Activated naive CD4-positive, alpha-beta T cell treated with Interleukin-2 at 50 U/mL for 16 hours (primary cell): ENCODE measurements around the gene TBC1D13.
A peak's percentile ranks its signal among the peaks of the same experiment; 100 is the strongest.
"Not testable (repeated sequence)": the region's sequence is repeated elsewhere in the genome, so short reads cannot be mapped to it uniquely, and the experiment has no call there.

Experiments used
- DNase-seq: peaks from one replicate; pipeline ENCODE4 v3.0.0-alpha.2; 2020

TBC1D13 gene

DNA sequence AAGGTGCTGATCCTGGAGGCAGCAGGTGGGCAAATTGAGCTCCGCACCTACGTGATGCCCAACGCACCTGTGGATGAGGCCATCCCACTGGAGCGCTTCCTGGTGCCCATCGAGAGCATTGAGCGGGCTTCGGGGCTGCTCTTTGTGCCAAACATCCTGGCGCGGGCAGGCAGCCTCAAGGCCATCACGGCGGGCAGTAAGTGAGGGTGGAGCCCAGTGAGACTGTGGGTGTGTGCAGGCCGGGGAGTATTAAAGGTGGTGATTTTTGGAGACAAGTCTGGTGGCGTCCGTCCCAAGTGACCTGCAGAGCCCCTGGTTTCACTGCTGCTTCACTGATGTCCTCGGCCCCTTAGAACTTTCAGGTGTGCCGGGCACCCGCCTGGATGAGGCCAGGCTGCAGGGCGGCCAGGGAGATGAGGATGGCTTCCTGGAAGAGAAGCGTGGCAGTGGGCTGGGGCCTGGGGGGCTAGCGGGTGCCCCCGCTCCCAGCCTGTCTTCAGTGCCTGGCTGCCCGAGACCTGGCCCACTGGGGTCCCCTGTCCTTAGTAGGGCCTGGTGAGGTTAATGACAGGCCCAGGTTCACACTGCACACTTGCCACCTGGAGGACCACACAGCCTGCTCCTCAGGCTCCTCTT, 35.5 kb downstream of the TBC1D13 start:
- DNase-seq = no peak

DNA sequence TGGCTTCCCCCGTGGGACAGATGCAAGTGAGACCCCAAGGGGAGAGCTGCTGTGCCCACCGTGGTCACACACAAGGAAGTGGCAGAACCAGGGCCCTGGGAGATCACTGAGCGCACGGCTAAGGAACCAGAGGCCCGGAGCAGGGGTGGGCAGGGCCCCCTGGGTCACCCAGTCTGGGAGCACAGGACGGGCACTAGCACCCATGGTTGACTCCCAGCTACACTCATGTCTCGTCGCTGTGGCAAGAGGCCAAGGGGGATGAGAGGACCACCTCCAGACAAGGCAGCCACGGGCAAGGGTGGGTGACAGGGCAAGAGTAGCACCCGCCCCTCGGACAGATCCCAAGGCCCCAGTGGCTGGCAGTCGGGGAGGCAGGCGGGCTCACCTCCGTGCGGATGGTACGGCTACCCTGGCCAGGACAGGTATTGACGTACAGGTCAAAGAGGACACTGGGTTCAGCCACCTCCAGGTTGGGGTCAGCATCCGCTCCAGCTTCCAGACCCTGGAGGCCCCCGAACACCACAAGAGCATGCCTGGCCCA, 36.4 kb downstream of the TBC1D13 start:
- no peak for DNase-seq

DNA sequence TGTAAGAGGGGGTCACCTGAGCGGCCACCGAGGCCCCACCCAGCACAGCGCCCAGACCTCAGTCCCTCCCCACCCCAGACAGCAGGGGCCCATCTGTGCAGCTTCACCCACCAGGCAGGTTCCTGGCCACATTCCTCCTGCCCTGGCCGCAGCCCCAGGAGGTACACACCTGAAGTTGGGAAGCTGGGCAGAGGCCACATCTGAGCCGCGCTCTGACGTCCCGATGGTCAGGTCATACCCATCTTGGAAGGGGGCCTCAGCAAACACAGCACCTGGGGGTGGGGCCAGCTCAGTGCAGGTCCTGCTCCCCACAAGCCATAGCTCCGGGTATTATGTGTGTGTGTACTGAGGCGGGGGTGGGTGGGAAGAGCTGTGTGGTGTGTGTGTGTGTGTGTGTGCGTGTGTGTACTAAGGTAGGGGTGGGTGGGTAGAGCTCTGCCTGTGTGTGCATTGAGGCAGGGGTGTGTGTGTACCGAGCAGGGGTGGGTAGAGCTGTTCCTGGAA, 36.9 kb downstream of the TBC1D13 start:
- DNase-seq = no peak

DNA sequence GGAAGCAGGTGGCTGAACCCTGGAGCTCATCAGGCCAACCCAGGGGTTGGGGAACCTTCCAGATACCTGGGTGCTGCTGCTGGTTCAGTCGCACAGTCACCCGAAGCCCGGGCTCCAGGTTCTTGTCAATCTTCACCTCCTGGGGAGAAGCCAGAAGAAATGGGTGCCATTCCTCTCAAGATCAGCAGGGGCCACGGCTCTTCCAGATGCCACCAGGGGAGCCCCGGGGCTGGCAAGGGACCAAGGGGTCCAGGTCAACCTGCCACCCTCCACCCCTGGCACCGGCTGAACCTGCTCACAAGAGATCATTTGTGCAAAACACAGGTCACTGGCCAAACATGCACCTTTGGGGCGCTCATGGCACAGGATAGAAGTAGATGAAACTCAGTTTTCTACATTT, 37.9 kb downstream of the TBC1D13 start:
- no peak for DNase-seq

DNA sequence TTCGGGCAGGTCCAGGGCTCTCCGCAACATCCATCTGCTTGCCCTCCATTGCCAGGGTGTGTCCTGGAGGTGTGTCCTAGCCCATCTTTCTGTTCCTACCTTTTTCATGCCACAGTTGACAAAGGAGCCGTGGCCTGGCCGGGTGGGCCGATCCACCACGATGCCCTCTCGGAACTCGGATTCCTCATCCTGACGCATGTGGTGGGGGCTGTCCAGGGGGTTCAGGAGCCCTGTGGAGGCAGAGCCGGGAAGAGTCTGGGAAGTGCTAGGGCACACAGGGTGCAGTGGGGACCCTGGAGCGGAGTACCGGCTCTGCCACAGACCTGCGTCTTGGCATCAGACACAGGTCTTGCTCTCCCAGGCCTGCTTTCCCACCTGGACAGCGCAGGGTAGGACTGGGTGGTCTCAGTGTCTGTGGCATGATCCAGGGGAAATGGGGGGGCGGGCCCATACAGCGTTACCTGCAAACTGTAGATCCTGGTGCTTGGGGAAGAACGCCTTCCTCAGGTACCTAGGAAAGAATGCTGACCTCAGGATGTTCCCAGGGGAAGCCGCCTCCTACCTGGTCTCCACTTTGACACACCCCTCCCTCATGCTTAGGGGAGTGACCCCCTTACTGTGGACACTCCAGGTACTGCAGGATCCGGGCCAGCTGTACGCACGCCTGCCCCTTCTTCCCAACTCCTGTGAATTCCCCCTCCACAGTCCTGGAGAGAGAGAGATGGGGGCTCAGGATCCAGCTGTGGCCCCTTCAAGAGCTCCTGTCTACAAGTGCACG, 39.1 kb downstream of the TBC1D13 start:
- DNase-seq = no peak

DNA sequence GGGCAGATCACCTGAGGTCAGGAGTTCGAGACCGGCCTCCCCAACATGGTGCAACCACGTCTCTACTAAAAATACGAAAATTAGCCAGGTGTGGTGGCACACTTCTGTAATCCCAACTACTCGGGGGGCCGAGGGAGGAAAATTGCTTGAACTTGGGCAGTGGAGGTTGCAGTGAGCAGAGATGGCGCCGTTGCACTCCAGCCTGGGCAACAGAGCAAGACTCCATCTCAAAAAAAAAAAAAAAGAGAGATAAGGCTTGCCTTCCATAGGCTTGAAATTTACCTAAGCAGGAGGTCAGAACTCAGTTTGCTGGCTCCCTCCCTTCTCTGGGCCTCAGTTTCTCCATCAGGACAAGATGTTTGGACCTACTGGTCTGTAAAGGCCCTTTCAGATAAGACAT, 41.2 kb downstream of the TBC1D13 start:
- no peak for DNase-seq

DNA sequence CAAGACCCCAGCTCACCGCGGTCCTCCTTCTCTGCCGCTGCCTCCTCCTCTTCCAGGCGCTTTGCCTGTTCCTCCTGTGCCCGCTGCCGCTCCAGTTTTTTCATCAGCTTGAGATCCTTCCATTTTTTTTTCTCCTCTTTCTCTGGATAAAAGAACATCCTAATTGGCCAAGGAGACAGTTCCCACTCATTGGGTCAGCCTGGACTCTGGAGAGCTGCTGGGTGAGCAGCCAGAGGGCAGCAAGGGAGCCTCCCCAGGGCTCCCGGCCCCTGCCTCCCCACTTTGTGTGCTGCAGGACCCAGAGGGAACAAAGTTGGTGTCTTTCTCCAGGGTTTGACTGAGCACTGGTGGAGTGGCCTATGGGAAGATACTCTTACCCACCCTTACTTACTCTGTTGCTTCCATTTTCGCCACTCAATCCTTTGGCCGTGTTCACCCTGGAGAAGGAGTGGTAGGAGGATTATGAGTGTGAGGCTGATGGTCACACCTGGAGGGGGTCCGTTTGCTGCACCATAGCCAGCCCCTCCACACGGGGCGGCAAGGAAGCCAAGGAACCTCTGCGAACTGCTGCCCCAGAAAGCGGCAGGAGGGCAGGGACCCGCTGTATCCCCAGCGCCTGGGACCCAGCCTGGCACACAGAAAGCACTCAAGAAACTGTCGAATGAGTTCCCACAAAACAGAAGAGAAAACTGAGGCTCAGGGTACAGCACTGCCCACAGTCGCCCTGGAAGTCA, 41.8 kb downstream of the TBC1D13 start:
- no peak for DNase-seq

DNA sequence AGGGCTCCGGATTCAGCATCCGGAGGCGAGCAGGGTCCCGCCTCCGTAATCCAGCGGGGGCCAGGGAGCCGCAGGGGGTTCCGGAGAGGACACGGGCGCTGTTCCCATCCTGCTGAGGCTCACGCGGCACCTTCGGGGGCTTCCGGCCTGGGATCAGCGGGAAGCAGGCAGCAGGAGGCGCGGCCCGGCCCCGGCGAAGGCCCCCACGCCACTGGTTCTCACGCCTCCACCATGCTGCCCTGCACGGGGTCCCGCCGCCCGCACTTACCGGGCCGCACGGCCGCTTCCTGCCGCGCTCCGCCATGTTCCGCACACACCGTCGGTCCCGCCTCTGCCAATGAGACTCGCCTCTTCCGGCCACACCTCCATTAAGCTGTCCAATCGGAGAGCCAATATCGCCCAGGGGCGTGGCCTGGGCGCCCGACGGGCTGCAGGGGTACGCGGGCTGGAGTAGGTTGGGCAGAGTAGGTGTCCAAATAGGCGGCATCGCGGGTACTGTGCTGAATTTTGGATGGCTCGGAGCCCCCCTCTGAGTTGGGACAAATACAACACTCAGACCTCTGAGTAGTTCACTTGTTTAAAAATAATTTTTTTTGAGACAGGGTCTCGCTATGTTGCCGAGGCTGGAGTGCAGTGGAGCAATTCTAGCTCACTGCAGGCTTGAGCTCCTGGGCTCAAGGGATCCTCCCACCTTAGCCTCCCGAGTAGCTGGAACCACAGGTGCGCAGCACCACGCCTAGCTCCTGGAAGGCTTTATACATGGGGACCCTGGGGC, 42.6 kb downstream of the TBC1D13 start, which contains the start of gene SPOUT1:
TSS of gene SPOUT1 (minus strand) at position 318 of the 775 bp plus-strand sequence. CDS start at position 304, 14 bp downstream.
- DNase-seq = peak; percentile 96

DNA sequence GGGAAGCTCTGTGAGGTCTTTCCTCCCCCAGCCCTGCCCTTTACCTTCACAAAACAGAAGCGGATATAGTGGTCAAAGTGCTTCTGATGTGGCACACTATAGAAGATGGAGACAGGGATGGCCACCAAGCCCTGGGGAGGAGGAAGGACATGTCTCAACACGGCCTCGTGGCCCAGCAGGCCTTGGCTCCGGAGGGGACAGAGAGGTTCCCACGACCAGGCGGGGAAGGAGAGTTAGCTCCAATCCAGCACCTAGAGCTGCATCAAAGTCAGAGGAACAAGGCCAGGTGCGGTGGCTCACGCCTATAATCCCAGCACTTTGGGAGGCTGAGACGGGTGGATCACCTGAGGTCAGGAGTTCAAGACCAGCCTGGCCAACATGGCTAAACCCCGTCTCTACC, 46.6 kb downstream of the TBC1D13 start:
- no peak for DNase-seq

DNA sequence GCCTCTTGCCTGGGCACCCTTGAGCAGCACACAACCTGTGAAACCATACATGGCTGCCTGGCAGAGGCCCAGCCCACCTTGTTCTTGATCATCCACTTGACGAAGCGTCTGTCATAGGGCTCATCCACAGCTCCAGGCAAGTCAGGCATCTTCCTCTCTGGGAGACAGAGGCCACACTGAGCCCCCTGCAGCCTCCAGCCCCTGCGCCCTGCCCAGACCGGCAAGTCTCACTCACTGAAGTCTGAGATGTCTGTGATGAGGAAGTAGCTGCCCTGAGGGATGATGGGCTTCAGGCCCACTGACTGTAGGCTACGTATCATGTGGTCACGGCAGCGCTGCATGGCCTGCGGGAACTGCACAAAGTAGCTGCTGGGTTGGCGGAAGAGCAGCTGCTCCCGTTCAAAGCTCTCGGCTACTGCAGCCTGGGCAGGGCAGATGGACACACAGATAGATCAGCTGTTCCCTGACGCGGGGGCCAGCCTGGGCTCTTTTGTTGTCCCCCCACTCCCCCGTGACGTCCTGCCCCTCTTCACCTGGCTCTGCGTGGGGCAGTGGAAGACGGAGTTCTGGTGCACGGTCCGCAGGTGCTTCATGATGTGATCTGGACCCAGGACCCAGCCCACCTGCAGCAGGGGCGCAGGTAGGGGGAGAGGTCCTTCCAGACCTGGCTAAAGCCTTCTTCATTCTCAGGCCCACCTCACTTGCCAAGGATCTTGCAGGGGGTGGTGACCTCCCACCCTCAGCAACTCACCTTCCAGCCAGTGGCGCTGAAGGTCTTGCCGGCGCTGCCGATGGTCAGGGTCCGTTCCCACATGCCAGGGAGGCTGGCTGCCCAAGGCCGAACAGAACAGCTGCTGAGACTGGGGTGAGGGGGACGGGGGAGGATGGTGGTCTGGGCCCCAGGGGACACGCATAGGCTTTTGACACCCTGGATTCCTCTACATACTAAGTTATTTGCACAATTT, 48.5 kb downstream of the TBC1D13 start:
- no peak for DNase-seq

DNA sequence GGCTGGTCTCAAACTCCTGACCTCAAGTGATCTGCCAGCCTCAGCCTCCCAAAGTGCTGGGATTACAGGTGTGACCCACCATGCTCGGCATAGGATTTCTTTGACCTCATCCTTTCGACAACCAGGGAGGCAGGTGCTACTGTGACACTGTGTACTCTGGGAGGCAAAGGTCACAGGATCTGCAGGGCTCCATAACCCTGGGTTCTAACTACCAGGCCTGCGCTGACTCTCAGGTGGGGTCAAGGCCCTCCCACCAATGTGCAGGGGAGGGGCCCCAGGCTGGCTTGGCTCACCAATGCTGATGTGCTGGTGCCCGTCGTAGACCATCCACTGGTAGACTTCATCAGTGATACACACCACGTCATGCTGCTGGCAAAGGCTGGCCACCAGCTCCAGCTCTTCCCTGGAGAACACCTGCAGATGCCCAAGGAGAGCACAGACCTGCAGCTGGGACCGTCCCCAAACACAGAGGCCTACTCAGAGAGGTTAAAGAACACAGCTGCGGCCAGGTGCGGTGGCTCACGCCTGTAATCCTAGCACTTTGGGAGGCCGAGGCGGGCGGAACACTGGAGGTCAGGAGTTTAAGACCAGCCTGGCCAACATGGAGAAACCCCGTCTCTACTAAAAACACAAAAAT, 49.6 kb downstream of the TBC1D13 start:
- DNase-seq = no peak

DNA sequence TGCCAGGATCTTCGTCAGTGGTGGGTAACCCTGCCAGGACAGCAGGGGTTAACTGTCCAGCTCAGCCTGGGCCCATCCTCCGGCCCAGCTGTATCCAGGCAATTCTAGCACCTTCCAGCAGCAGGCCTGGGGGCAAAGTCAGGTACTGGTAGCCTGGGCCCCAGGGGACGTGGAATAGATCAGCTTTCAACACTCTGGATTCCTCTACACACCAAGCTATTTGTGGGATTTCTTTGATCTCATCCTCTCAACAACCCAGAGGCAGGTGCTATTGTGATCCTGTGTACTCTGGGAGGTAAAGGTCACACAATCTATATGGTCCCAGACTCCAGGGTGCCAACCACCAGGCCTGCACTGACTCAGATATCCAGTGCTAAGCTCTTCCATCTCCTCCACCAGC, 51.3 kb downstream of the TBC1D13 start:
- DNase-seq = no peak

DNA sequence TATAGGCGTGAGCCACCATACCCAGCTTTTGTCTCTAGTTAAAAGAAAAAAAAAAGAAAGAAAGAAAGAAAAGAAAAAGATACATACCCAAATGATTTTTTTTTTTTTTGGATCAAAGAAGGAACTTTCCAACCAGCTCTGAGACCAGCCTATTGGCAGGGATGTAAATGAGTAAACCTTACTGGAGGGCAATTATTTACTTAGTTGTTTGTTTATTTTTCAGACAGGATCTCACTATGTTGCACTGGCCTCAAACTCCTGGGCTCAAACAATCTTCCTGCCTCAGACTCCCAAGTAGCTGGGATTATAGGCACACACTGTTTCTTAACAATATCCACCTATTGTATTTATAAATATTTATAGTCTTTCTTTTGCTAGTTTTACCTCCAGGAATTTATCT, 53.5 kb downstream of the TBC1D13 start:
- DNase-seq = no peak

DNA sequence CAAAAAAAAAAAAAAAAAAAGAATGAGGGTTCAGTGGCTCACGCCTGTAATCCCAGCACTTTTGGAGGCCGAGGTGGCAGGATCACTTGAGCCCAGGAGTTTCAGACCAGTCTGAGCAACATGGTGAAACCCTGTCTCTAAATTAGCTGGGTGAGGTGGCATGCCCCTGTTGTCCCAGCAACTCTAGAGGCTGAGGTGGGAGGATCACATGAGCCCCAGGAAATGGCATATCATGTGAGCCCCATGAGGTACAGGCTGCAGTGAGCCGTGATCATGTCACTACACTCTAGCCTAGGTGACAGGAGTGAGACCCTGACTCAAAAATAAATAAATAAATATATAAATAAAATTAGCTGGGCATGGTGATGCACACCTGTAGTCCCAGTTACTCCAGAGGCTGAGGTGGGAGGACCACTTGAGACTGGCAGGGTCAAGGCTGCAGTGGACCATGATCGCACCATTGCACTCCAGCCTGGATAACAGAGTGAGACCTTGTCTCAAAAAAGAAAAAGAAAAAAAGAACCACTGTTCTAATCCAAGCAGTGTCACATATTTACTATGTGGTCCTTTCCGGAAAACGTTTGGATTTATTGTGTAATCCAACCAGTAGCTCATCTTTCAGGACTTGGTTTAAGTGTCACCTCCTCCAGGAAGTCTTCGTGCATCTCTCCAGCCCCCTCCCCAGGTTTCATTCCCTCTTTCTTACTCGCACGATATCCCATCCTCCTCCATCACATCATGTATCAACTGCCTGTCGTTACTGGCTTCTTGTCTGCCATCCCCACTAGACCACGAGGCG, 54.8 kb downstream of the TBC1D13 start:
- DNase-seq = no peak

DNA sequence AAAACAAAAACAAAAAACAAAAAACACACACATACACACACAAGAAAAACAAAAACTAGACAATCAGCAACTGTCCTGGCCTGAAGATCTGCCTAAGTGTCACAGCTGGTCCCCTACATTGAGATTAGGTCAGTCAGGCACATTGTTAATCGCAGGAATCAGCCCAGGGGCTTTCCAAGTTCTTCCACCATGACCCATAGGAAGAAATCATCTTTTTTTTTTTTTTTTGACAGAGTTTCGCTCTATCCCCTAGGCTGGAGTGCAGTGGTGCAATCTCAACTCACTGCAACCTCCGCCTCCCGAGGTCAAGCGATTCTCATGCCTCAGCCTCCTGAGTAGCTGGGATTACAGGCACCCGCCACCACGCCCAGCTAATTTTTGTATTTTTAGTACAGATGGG, 56.1 kb downstream of the TBC1D13 start:
- not testable (repeated sequence) for DNase-seq

DNA sequence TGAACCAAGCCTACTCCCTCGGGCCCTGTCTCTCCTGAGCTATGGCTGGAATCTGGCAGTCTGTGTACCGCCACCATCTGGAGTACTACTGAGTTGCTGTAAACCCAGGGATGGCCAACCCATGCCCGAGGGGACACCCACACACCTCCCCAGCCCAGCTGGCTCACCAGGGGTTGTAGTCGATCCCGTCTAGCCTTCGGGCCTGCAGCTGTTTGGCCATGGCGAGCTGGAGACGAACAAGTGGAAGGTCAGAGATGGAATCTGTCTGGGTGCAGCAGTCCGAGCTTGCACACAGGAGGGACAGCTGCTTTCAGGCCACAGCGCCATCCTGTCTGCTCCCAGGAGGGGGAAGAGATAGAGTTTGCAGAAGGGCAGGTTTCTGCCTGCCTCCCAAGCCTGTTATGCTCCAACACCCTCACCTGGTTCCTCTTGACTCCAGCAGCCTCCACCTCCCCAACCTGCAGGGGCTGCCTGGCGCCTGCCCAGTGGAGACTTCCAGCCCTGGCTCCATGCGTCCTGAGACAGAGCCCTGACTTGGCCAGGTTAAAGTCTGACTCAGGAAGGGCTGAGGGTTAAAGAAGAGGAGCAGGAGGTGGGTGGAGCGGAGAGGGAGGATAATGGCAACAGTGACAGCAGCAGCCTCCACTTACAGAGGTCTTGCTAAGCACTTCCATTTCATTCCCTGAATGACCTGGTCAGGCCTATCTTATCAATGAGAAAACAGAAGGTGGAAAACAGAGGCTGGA, 58.3 kb downstream of the TBC1D13 start:
- no peak for DNase-seq

DNA sequence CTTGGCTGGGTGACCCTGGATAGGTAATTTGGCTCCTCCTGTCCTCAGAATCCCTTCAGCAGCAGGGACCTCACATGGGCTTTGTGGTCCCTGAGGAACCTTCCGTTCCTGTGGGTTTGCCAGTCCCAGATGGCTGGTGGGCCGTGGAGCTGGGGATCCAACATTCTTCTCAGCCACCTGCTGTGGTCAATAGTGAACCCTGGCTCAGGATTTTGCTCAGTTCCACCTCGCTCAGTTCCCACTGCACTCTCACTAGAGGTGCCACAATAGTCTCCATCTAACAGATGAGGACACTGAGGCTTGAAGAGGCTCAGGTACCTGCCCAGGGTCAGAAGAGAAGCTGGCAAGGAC, 59.6 kb downstream of the TBC1D13 start:
- no peak for DNase-seq

DNA sequence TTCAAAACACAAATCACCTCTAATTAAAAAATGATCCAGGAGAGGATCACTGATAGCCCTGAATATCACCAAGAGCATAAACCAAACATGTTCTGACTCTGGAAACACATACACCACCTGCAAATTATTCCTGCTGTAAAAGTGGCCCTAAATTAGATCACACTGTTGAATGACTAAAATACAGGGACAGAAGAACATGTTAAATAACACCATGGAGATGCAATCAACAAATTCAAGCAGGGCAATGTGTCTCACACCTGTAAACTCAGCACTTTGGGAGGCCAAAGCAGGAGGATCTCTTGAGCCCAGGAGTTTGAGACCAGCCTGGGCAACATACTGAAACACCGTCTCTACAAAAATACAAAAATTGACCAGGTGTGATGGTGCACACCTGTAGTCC, 60.8 kb downstream of the TBC1D13 start:
- no peak for DNase-seq

DNA sequence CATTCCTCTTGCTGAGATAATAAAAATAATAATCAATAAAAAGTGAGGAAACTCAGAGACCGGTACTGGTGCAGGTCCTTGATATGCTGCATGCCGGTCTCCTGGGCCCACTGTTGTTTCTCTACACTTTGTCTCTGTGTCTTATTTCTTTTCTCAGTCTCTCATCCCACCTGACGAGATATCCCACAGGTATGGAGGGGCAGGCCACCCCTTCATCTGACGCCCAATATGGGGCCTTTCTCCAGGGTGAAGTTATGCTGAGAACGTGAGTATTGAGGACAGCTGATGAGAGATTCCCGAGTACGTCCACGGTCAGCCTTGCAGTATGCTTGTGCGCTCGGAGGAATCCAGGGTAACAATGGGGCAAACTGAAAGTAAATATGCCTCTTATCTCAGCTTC, 64.0 kb downstream of the TBC1D13 start:
- DNase-seq = not testable (repeated sequence)
